GM18519 (cell line): ENCODE results near the gene RUNDC1.

Experiments
- ATAC-seq: cut with Tn5 transposase; IDR thresholded peaks from one replicate; pipeline ENCODE4 v1.9.1; 2021; ENCODE audit warnings: mild to moderate bottlenecking, moderate library complexity; ENCODE audit not compliant: unreplicated experiment, low FRiP score

Gene RUNDC1

DNA sequence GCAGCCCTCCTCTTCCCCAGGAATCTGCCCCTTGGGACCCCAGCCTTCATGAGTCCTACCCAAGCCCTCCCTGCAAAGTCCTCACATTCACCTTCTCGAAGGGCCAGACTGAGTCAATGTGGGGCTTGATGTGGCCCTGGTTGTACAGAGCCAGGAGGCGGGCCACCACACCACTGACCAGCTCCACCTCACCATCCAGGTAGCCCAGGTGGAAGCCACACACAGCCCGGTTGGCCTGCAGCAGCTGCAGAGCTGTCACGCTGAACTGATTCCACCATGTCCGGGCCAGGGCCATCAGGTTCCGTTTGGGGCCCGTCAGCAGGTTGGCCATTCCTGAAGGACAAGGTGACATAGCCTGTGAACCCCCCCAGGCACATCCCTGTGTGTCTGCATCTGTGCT, 35.9 kb downstream of the RUNDC1 start:
- ATAC-seq: no peak

DNA sequence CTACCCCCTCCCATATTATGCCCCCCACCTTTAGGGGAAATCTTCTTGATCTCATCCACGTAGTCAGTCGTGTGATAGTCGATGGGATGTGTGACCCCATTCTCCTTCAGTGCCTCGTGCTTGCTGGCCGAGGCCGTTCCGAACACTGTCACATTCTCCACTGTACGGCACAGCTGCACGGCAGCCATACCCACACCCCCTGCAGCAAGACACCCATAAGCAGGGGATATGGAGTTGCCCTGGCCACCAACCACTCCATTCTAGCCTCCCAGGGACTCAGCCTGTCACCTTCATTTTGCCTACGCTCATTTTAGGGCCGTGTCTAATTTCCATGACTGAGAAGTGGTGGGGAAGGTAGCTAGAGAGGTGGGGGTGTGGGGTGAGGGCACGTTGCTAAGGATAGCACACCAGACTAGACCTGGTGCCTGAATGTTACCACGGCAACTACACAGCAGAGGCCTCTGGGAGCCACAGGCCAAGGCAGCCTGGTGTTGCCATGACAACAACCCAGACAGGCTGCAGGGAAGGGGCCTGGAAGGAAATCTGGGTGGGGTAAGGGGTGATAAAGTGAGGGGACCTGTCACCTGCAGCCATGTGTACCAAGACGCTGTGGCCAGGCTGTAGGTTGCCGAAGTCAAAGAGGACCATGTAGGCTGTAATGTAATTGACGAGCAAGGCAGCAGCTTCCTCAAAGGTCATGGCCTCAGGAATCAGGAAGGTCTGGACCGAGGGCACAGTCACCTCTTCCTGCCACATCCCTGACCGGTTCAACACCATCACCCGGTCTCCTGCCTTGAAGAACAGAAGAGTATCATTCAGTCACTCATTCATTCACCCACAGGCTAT, 37.9 kb downstream of the RUNDC1 start:
- ATAC-seq: no peak

DNA sequence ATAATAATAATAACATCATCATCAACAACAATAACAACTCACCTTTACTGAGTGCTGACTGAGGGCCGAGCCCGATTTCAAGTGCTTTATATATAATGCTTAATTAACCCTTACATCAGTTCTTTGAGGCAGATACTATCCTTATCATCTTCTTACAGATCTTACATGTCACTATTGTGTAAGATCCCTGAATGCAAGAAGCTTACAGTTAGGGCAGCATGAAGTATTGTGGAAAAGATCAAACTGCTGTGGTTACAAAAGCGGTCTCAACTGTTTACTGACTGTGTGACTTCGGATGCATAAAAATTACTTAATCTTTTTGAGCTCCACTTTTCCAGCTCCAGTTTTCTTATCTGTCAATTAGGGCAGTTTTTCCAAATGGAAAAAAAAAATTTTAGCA, 38.6 kb downstream of the RUNDC1 start:
- ATAC-seq: no peak

DNA sequence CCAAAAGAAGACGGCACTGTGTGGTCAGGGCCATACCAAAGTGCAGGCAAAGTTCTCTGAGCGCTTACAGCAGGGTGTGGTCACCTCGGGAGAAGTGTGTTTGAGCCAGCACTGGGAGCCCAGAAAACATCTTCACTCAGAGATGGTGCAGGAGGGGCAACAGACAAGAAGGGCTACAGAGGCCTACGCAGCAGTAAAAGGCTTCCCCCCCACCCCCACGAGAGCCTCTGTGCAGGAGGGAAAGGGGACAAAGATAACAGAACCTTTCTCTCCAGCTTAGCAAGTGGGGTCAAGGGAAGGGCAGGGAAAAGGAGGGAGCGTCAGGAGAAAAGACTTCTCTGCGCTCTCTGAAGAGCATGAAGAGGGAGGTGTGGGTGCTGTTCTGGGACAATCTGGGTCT, 39.1 kb downstream of the RUNDC1 start:
- no peak for ATAC-seq

DNA sequence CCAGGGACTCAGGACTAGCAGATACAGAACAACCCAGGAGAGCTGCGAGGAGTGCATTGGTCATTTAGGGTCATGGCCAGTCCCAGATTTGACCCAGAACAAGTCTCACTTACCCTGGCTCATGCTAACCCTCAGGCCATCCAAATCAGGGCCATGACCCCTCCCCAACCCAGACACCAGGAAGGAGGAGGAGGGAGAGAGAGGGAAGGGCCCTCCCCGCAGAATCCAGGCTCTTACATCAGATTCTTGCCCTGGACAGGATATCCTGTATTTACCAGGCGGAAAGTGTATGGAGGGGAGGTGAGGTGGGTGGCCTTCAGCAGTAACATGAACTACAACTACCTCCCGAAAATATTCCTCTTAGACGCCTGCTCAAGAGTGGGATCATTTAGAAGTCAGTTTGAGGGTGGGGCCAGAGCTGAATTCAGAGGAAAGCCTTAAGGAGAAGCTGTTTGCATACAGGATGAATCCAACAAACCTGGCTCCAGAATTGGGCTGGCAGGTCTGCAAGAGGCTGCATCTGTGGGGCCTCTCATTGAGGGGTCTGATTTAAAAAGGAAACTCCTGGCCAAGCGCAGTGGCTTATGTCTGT, 39.8 kb downstream of the RUNDC1 start:
- no peak for ATAC-seq

DNA sequence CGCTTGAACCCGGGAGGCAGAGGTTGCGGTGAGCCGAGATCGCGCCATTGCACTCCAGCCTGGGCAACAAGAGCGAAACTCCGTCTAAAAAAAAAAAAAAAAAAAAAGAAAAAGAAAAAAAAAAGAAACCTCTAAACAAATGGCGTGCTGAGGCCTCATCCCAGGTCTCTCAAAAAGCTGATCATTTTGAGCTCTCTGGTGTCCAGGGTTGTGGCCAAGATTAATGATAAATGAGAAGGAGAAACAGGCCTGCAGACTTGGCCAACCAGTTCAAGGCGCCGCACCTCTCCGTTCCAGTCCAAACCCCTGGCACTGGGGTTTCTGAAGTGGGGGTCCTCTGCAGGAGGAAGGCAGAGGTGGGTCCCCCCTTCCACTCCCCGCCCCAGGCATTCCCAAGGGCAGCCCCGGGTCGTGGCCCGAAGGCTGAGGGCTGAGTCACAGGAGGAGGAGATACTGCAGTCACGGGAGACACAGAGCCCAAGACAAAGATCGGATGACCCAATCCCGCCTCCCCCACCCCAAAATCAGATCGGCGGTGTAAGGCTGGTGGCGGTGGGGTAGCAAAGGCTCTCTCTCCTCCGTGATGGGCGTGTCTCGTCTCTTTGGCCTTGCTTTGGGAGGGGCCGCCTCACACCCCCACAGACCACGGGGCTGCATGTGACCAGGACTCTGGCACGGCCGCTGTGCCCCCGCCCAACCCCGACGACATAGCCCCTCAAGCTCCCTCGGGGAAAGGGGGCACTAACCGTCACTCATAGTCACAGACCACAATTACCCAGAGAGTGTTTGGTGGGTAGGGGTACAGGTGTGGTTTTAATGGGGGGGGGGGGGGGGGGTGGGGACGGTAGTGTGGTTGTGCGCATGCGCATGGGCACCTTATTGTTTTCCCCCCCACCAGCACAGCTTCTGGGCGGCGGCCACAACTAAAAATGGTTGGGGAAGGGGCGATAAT, 40.7 kb downstream of the RUNDC1 start:
- ATAC-seq: no peak

DNA sequence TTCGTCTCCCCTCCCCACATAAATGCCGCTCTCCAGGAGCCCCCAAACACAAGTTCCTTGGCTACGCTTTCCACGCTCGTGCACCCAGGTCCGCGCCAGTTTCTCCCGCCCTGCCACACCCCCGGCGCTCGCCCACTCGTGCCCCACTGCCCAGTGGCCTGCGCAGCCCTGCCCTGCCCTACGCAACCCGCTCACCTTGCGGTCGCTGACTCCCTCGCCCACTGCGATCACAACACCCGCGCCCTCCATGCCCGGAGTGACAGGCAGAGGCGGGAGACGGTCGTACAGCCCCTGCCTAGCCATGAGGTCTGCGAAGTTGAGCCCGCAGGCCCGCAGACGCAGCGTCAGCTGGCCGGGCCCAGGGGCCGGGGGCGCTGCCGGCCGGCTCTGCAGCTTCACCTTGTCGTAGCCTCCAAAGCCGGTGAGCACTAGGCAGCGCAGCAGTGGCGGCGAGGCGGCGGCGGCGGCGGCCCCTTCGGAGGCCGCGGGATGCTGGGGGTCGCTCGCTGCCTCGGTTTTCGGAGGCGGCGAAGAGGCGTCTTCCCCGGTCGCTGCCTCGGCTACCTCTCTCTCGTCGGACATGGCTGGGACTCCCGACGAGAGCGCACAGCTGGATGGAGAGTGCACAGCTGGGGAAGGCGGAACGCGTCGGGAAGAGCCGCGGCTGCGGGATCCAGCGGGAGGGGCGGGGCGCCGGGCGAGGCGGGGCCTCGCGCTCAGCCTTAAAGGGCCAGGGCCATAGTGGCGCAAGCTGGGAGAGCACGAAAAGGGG, 41.6 kb downstream of the RUNDC1 start, which contains the start of gene VAT1:
VAT1 (minus strand) TSS at position 645 of the 772 bp plus-strand sequence; CDS start at position 582, 63 bp downstream.
- no peak for ATAC-seq

DNA sequence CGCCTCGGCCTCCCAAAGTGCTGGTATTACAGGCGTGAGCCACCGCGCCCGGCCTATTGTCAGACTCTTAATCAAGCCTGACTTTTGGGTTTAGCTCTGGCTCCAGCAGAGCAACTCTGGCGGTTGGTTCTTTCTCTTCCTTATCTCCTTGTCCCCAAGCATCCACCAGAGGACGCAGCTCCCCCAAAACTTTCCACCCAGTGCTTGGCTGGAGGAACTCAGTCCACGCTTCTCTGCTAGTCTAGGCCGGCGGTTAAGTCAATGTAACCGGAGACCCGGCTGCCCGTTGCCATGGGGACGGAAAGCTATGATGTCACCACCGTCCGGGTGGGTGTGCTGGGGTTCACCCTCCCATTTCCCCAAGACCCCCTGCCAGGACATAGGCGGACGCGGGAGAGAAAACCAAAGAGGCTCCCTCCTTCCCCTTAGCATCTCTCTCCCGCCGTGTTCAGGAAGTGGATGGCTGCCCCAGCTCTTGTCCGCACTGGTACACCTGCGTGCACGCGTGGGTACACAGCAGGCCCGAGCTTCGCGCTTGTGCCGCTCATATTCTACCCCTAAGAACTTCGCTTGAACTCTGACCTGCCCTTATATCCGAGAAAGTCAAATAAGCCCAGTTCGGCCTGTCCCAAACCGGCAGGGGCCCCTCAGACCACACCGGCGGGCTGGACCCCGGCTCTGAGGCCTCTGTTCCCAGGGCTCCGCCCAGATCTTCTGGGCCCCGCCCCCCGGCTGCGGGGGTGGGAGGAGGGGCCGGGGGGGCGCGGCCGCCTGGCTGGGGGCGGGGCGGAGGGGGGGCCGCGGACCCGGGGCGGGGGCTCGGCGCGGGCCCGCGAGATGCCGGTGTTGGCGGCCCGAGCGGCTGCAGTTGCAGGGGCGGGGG, 44.3 kb downstream of the RUNDC1 start, which contains the start of gene RND2:
RND2 (plus strand) TSS at position 825 of the 883 bp plus-strand sequence. CDS start 117 bp downstream, outside the sequence.
- ATAC-seq: no peak

DNA sequence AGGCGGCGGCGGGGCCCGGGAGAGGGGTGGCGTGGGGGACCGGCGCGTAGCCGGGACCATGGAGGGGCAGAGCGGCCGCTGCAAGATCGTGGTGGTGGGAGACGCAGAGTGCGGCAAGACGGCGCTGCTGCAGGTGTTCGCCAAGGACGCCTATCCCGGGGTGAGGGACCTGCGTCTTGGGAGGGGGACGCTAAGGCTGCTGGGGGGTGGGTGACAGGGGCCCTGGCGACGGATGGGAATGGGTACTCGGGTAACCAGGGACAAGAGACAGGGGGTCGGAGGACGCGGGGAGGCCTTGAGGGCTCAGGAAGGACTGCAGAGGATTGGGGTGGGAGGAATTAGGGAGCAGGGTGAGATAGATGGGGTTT, 44.9 kb downstream of the RUNDC1 start:
- ATAC-seq: no peak

DNA sequence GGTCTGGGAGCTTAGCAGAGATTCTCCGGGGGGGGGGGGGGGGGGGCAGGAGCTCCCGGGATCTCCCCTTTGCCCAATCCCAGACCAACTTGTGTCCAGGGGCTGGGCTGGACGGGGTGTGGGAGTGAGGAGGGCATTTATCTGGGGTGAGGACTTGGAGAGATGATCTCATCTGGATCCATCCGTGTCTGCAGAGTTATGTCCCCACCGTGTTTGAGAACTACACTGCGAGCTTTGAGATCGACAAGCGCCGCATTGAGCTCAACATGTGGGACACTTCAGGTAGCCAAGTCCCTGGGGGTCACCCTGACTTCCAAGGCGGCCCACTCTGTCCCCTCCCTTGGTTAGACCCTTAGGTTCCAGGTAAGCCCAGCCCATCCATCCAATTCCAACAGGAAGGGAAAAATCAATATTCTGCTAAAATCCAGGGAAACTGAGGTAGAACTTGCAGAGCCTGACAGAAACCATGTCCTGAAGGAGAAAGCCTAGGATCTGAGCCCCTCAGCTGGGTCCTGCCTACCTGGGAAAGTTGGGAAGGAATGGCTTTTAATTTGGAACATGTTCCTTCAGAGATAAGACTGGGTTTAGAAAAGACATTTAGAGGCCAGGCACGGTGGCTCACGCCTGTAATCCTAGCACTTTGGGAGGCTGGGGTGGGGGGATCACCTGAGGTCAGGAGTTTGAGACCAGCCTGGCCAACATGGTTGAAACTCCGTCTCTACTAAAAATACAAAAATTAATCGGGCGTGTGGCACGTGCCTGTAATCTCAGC, 45.6 kb downstream of the RUNDC1 start:
- ATAC-seq: no peak

DNA sequence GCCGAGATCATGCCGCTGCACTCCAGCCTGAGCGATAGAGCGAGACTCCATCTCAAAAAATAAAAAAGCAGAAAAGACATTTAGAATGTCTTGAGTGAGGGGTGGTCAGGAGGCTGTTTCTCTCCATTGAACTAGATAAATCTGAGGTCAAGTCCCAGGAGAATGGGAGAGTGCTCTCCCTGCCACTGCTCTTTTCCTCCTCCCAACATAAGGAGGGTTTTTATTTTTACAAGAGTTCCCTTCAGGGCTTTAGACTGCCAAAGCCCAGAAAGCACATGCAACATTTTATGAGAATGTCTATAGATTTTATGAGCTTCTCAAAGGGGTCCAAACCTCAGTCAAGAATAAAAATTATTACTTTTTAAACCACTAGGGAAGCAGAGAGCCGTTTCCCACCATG, 46.2 kb downstream of the RUNDC1 start:
- ATAC-seq: no peak

DNA sequence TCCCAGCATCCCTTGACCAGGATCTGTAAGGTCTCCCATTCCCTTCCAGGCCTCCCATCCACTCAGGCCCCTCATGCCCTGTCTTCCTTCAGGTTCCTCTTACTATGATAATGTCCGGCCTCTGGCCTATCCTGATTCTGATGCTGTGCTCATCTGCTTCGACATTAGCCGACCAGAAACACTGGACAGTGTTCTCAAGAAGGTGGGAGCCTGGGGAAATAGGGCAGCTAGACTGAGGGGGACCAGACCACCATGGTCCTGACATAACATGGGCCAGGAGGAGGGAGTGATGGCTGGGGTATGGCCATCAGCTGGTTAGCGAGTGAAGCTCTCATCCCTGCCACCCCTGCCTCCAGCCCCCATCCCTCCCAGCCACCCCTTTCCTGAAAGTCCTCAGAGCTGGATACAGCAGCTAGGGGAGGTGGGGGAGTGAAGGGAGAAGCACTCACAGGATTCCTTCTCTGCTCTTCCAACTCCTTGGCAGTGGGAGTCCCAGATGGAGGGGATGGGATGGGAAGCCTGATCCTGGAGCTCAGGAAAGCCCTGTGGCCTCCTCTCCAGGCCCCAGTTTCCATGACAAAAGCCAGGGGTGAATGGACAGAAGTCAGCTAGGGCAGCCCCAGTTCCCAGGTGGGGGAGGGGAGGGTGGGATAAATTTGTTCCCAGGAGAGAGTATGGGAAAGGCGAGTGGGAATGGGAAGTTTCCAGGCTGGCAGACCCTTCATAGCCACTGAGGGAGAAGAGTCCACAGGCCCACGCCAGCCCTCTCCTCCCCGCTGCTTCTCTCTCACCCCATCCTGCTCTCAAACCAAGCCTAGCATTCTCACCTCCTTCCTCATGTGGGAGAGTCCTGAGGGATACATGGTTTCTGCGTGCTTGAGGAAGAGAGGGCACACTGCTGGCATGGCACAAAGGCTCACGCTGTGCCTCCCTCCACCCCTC, 47.0 kb downstream of the RUNDC1 start:
- ATAC-seq: no peak

DNA sequence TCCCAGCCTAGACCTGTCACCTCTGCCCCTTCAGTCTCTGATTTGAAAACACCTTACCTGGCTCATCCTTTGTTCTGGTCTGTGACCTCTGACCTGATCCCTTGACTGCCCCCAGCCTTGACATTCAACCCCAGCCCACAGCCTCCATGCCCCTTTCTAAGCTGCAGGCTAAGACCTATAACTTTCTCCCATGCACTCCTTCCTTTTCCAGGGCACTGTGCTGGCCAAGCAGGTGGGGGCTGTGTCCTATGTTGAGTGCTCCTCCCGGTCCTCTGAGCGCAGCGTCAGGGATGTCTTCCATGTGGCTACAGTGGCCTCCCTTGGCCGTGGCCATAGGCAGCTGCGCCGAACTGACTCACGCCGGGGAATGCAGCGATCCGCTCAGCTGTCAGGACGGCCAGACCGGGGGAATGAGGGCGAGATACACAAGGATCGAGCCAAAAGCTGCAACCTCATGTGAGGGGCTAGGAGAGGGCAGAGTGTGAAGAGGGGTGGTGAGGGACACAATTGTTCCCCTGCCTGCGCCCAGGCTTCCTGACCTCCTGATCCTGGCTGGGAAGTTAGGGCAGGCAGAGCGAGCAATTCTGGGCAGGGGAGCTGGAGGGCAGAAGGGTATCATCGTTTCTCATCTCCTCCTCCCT, 48.0 kb downstream of the RUNDC1 start:
- ATAC-seq: no peak

DNA sequence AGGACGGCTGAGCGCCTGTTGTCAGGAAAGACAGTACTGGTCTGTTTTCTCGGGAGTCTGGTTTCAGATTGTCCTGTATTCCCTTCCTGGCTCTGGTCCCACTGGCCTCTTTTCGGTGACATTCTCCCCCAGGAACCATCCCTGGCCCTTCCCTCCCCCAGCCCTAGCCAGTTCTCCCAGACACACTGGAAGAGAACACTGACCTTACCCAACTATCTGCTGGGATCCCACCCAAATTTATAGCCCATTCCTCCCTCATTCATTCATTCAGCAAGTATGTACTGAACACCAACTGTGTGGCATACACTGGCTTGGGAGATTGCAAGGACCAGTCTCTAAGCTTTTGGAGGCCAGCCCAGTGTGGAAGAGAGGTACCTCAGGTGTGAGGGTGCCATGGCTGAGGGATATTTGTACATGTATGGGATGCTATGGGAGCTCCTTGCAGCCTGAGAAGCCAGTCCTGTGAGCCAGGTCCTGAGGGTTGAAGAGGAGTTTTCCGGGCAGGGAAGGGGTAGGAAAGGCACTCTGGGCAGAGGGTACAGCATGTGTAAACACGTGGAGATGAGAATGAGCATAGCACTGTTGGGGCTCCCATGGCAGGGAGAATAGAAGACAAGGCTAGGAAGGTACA, 49.9 kb downstream of the RUNDC1 start:
- ATAC-seq: no peak

DNA sequence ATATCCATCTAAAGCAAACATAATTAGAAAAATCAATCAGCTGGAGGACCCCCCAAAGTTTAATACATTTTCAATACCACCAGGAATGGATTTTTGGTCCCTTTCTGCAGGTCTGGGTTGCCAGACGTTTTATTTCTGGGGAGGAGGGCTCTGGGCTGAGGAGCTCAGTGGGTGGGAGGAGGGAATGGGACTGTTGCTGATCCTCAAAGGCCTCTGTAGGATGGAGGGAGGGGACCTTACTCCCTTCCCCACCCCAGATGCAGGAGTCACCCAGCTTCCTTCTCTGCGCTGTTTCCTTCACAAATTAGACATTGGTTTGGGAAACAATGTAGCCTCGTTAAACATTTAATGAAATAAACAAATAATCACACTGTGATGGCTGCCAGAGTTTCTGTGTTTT, 51.3 kb downstream of the RUNDC1 start:
- no peak for ATAC-seq
